ENCODE results near the gene SFTPB.

SFTPB gene

GRCh38 chr2:85706063-85706462, 38.1 kb upstream of the SFTPB start:
- TF ChIP-seq ZFP3 (CRISPR knock-in tag; IDR thresholded peaks at IDR 0.05) (no peak), CSDC2 (CRISPR knock-in tag; IDR thresholded peaks at IDR 0.05) (no peak), CREB5 (CRISPR knock-in tag; IDR thresholded peaks at IDR 0.05; ENCODE audit: low read depth) (no peak), GLIS3 (CRISPR knock-in tag; IDR thresholded peaks at IDR 0.05) (no peak), TSHZ2 (CRISPR knock-in tag; IDR thresholded peaks at IDR 0.05) (no peak), RARB (CRISPR knock-in tag; IDR thresholded peaks at IDR 0.05) (no peak), TCF4 (CRISPR knock-in tag; IDR thresholded peaks at IDR 0.05; ENCODE audit: borderline replicate concordance) (no peak), TOX (CRISPR knock-in tag; IDR thresholded peaks at IDR 0.05; ENCODE audit: borderline replicate concordance) (no peak), ZNF70 (CRISPR knock-in tag; IDR thresholded peaks at IDR 0.05) (no peak), CSRNP3 (CRISPR knock-in tag; IDR thresholded peaks at IDR 0.05) (no peak), ZNF8 (CRISPR knock-in tag; IDR thresholded peaks at IDR 0.05) (no peak), SNAI2 (CRISPR knock-in tag; IDR thresholded peaks at IDR 0.05) (no peak), ZNF565 (CRISPR knock-in tag; conservative IDR thresholded peaks at IDR 0.05; ENCODE audit: low read depth) (no peak), PATZ1 (CRISPR knock-in tag; IDR thresholded peaks at IDR 0.05; ENCODE audit: borderline replicate concordance) (no peak), ARNTL (CRISPR knock-in tag; IDR thresholded peaks at IDR 0.05; ENCODE audit: borderline replicate concordance, low read depth) (no peak), ISL1 (CRISPR knock-in tag; IDR thresholded peaks at IDR 0.05) (no peak), ZC3H10 (CRISPR knock-in tag; IDR thresholded peaks at IDR 0.05) (no peak)
- ATAC-seq: no peak

GRCh38 chr2:85705680-85706039, 37.7 kb upstream of the SFTPB start:
- no peak for ATAC-seq
- TF ChIP-seq SNAI2 (CRISPR knock-in tag; IDR thresholded peaks at IDR 0.05) (no peak), ZFP3 (CRISPR knock-in tag; IDR thresholded peaks at IDR 0.05) (0 out of 2 replicates have a peak, but pooled peaks have one; percentile 13), ZNF565 (CRISPR knock-in tag; conservative IDR thresholded peaks at IDR 0.05; ENCODE audit: low read depth) (no peak), PATZ1 (CRISPR knock-in tag; IDR thresholded peaks at IDR 0.05; ENCODE audit: borderline replicate concordance) (no peak)

- no peak for ATAC-seq
- TF ChIP-seq ARNTL (CRISPR knock-in tag; IDR thresholded peaks at IDR 0.05; ENCODE audit: borderline replicate concordance, low read depth) (no peak), RARB (CRISPR knock-in tag; IDR thresholded peaks at IDR 0.05) (no peak), PPARA (CRISPR knock-in tag; IDR thresholded peaks at IDR 0.05; ENCODE audit: borderline replicate concordance) (no peak), PATZ1 (CRISPR knock-in tag; IDR thresholded peaks at IDR 0.05; ENCODE audit: borderline replicate concordance) (no peak), CSRNP3 (CRISPR knock-in tag; IDR thresholded peaks at IDR 0.05) (no peak), CREB5 (CRISPR knock-in tag; IDR thresholded peaks at IDR 0.05; ENCODE audit: low read depth) (no peak), ZC3H10 (CRISPR knock-in tag; IDR thresholded peaks at IDR 0.05) (no peak), ZFP30 (CRISPR knock-in tag; IDR thresholded peaks at IDR 0.05) (no peak), CSDC2 (CRISPR knock-in tag; IDR thresholded peaks at IDR 0.05) (no peak), TCF4 (CRISPR knock-in tag; IDR thresholded peaks at IDR 0.05; ENCODE audit: borderline replicate concordance) (no peak), OSR1 (CRISPR knock-in tag; IDR thresholded peaks at IDR 0.05) (no peak), SNAI2 (CRISPR knock-in tag; IDR thresholded peaks at IDR 0.05) (no peak), ZNF70 (CRISPR knock-in tag; IDR thresholded peaks at IDR 0.05) (no peak), TOX (CRISPR knock-in tag; IDR thresholded peaks at IDR 0.05; ENCODE audit: borderline replicate concordance) (no peak), ZNF8 (CRISPR knock-in tag; IDR thresholded peaks at IDR 0.05) (no peak)
Measured at GRCh38 chr2:85704800-85705679, 37.0 kb upstream of the SFTPB start.
